HG02973 (cell line): ENCODE data around the gene TGFBRAP1.
"Not testable (repeated sequence)": the region's sequence is repeated elsewhere in the genome, so short reads cannot be mapped to it uniquely, and the experiment has no call there.

Experiments
- ATAC-seq: cut with Tn5 transposase; IDR thresholded peaks from one replicate; pipeline ENCODE4 v1.9.1; 2021; ENCODE audit warnings: moderate library complexity; ENCODE audit not compliant: unreplicated experiment

Gene TGFBRAP1

DNA sequence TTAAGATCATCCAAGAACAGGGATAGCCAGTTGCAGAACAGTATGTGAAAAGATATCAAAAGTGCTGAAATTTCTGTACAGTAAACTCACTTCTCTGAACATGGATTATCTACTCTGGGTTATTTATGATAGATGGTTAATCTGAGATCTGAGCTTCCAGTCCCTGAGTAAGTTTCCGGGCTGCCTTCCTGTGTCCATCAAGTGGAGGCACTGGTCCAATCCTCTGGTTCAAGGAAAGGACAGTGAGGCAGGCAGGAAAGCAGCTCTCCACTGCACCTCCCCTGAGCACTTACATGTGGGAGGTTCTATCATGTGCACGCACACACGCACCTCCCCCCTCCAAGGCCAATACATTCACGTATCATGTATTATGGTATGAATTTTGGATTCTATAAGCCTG lies 55.5 kb downstream of the TGFBRAP1 start:
- ATAC-seq = no peak

DNA sequence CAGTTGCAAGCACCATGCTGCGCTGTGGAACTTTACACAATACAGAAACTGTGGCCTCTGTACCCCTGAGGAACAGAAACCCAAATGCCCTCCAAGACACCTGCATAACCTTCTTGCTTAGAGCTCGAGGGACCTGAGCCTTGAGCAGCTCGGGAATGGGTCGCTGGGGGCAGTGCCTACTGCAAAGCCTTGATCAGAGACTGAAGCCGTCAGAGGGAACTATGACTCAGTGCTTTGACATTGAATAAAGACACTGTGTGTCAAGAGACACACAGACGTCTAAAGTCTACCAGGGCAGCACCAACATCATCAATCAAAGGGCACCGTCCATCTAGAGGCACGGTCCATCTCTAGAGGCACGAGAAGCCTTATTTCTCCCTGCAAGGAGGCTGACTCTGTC lies 57.4 kb downstream of the TGFBRAP1 start:
- no peak for ATAC-seq

DNA sequence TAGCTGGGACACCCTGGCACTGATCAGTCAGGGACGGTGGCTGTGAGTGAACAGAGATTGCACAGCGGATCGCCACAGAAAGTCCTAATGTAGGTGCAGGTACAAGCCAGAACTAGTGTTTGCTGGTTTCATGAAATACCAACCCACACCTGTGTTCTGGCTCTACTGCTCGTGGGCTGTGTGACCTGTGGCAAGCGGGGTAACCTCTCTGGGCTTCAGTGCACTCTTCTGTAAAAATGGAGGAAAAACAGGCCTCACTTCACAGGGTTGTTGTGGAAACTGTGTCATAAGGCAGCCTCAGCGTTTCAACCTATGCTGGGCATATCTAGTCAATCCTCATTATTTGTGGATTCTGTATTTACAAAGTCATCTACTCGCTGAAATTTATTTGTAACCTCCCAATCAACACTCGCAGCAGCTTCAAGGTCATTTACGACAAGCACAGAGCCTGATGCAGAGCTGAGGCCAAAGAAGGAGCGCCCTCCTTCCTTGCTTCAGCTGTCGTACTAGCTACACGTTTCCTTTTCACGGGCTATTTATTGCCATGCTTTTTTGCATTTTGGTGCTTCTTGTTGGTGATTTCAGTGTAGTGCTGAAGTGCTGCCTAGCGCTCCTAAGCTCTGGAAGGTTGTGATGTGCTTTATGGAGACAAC lies 58.0 kb downstream of the TGFBRAP1 start:
- ATAC-seq = no peak

DNA sequence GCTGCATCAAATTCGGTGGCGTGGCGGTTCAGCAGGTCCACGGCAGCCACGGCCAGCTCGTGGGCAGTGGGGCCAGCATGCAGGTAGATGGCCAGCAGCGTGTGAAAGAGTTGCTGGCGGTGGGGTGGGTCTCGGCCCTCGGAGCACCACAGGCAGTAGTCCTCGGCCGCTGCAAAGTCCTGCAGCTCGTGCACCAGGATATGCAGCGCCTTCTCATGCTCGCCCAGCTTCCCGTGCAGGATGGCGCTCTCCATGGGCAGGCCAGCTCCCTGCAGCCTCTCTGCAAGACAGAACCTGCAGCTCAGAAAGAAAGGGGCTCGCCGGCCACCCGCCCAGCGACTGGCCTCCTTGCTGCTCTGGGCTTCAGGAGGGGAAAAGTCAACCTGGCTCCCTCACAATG lies 60.1 kb downstream of the TGFBRAP1 start:
- ATAC-seq = no peak

DNA sequence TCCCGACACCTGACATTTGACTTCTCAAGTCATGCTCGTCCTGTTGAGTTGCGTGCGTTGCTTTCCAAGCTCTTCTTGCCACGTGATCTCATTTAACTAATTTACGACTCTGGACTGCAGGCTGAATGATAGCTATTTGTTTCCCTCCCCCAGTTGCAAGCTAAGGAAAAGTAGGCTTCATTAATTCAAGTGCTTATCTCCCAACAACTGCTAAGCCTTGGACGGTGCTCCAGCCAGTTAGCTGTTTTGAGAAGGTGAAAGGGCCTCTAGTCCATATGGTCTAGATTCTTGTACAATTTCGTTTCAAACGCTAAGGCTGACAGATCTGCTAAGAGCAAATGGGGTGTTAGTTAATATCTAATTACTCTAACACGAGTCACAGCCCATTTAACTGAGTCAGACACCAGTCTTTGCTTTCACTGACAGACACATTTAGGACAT lies 66.9 kb downstream of the TGFBRAP1 start:
- no peak for ATAC-seq

DNA sequence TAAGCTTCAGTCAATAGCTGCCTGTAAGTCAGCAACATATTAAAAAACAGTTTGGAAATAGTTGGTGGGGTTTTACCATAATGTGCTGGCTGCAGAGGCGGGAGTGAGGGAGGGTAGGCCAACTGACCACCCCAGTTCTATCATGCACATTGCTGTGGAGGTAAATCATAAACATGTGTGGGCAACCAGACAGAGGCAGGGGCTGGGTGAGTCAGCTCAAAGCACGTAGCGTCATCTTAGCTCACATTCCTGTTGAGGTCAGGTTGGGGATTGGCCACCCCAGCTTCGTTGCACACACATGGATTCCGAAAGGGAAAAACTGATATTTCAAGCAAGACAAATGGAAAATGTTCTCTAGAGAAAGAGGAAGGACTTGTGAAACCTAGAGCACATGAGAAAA lies 68.5 kb downstream of the TGFBRAP1 start:
- ATAC-seq = no peak

DNA sequence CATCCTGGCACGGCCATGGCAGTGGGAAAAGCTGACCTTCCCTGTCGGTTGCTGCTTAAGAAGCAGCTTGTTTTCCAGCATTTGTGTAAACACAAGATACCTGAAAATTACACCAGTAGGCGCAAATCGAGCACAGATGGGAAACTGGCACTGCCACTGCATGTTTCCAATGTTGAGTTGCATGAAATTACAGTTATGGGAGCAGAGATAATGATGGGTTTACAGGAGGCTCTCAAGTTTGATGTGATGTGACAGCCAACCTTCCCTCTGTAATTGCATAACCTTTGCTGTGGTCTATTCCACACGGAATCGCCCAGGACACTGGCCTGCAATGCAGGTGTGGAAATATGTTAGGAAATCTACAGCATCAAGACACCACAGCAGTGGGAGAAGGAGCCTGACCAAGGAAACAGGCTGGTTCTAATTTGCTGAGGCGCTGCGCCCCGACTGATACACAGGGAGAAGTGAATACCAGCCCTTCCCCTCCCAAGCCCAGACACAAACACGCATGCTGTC lies 70.6 kb downstream of the TGFBRAP1 start:
- ATAC-seq = no peak

DNA sequence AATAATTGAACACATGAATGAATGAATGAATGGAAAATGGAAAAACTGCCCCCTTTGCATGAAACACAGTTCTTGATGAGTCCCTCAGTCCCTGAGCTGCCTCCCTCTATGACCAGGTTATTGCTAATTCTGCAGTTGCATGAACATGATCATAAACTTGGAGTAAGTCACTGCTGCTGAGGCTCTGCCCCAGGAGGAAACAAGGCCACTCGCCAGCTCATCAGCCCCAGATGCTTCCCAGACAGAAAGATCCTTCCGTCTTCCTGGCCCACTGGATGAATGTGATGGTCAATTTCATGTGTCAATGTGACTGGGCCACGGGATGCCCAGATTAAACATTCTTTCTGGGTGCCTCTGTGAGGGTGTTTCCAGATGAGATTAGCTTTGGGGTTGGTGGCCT lies 71.6 kb downstream of the TGFBRAP1 start:
- ATAC-seq = no peak

DNA sequence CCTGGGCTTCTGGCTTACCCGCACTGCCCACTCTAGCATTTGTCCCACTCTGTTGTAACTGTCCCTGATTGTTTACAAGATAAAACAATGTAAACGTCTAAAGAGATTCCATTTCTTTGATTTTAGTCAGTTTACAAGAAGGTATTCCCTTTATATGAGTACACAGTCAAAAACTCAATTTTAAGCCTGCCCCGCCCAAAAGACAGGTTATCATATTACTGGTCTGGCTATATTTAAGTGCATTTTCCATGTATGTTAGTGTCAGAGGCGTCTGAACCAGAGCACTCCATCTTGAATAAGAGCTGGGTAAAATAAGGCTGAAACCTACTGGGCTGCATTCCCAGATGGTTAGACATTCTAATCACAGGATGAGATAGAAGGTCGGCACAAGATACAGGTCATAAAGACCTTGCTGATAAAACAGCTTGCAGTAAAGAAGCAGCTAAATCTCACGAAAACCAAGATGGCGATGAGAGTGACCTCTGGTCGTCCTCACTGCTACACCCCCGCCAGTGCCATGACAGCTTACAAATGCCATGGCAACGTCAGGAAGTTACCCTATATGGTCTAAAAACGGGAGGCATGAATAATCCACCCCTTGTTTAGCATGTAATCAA lies 73.0 kb downstream of the TGFBRAP1 start:
- ATAC-seq = no peak

DNA sequence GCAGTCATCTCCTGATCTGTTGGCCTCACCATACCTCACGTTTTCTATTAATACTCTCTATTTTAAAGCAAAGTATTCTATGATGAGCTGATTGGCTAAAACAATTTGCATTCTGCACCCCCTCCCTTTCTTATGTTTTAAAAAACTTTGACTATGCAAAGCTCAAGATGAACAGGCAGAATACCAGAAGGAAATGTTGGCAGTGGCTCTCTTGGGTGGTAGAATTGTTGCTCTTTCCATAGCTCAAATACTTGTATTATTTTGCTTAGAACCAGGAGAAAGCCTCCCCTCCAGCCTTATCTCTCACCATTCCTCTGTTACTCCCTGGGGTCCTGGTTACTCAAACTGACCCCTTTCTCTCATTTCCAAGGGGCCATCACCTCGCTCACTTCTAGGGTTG lies 73.6 kb downstream of the TGFBRAP1 start:
- ATAC-seq = no peak

DNA sequence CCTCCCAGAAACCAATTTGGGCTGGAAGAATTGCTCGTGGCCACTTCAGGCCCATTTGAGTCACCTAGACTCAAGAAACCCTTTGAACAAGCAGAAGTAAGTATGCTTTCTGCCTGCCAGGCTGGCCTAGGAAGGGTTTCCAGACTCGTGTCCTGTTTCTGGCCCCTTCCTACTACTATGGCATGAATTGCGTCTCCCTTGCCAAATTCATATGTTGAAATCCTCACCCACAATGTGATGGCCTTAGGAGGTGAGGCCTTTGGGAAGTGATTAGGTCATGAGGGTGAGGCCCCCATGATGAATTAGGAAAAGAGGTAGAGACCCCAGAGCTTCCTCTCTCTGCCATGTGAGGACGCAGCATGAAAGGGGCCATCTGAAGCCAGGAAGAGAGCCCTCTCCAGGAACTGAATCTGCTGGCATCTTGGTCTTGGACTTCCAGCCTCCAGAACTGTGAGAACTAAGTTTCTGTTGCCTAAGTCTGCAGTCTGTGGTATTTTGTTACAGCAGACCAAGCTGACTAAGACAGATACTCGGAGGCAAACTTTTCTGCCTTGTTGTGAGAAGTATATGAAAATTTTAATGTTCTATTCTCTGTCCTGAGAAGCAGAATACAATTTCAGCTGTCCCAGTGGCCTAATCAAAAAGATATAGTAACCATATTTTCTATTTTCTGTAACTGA lies 74.9 kb downstream of the TGFBRAP1 start:
- ATAC-seq = no peak

DNA sequence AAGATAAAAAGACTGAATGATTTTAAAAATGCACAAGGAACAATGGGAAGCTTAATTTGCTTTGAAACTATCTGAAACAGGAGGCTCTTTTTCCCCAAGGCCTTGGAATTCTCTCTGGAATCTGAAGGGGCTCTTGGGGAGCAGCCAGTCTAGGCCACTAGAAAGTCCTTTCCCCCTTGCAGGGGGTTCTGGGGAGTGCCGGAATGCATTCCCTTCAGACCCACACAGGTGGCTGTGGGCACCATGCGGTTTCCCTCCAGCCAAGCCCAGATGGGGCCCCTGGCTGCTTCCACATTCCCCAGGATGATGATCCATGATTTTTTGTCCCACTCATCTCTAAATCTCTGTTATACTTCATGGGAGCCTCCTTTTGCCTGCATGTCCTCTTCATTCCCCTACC lies 77.3 kb downstream of the TGFBRAP1 start:
- no peak for ATAC-seq

DNA sequence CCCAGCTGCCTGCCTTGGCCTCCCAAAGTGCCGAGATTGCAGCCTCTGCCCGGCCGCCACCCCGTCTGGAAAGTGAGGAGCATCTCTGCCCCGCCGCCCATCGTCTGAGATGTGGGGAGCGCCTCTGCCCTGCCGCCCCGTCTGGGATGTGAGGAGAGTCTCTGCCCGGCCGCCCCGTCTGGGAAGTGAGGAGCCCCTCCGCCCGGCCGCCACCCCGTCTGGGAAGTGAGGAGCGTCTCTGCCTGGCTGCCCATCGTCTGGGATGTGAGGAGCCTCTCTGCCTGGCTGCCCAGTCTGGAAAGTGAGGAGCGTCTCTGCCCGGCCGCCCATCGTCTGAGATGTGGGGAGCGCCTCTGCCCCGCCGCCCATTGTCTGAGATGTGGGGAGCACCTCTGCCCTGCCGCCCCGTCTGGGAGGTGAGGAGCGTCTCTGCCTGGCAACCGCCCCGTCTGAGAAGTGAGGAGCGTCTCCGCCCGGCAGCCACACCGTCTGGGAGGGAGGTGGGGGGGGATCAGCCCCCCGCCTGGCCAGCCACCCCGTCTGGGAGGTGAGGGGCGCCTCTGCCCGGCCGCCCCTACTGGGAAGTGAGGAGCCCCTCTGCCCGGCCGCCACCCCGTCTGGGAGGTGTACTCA lies 78.4 kb downstream of the TGFBRAP1 start:
- ATAC-seq = not testable (repeated sequence)

DNA sequence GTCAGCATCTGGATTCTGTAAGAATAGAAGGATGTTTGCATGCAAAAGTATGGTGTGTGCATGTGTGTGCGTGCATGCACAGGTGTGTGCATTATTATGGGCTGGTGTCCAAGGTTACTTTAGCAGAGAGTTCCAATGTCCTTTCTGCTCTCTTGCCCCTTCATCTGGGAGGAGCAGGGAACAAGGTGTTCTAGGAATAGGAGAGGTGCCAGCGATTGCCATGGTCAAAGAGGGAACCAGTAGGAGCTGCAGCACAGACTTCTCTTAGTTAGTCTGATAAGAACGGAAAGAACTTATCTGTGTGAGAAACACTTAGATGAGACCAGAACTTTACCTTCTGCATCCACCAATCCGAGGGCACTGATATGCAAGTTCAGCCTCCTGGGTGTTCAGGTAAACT lies 79.6 kb downstream of the TGFBRAP1 start:
- no peak for ATAC-seq

DNA sequence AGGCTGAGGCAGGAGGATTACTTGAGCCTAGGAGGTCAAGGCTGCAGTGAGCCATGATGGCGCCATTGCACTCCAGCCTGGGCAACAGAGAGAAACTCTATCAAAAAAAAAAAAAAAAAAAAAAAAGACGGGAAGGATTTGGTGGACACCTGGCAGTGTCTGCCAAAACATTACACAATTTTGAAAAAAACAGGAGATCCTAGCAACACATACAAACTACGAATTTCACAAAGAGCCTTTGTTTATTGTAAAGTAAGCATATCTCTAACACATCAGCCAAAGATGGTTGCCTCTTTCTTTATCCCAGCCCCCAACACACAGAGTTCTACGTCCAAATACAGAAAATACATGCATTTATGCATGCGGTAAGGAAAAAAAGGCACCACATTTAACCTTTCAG lies 80.4 kb downstream of the TGFBRAP1 start:
- ATAC-seq = no peak

DNA sequence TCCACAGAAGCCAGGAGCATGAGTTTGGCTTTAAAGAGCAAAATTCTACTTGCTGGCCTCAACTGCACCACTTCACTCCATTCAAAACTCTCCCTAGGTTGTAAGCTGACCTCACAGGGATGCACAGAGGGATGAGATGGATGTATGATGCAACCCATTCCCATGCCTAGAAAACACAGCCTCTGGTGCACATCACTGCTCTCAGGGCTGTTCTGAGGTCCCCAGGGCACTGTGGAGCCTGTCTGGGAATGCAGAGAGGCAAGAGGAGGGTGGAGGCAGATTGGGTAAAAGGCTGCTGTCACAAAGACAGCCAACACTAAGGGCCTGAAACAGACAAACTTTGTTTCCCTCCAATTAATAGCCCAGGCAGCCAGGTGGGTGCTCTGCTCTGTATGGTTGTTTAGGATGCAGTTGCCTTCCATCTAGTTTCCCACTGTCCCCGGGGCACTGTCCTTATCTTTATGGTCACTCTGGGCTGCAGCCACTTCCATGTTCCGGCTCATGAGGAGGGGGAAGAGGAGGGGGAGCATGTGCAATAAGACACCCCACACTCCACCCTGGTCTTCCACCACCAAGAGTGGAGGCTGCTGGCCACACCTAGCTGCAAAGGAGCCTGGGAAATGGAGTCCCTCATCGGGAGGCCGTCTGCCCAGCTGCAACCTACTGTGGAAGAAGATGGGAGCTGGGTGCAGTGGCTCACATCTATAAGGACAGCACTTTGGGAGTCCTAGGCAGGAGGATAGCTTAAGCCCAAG lies 81.0 kb downstream of the TGFBRAP1 start:
- ATAC-seq = no peak

DNA sequence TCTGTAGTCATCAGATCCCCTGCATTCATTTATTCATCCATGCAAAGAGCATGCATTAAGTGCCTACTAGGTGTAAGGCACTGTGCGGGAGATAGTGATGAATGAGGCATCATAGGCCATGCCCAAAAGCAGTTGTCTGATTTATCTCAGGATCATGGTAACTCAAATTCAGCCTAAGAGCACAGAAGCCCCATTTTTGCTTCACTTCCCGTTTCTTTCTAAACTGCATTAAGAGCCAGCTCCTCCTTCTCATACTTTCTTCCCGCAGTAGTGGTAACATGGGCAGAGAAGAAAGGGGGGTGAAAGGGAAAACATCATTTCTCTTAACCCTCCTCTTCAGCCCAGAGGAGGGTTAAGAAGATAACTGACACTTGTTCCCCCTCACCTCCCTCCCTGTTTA lies 85.1 kb downstream of the TGFBRAP1 start:
- ATAC-seq = no peak

DNA sequence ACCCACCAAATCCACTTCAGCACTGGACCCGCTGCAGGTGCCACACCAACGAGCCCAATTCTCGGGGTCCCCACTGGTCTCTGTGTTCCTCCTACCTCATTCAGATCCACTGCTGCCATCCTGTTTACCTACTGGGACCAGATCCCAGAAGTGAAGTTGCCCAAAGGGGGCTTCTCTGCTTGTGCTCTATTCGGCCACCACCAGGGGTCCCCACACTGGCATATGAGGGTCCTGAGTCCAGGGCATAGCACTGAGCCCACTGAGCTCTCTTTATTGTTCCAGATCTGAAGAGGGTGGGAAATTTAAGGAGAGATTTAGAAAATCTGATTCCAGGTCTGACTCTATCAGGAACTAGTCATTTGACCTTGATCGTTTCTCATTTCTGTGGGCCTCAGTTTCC lies 85.6 kb downstream of the TGFBRAP1 start:
- no peak for ATAC-seq

DNA sequence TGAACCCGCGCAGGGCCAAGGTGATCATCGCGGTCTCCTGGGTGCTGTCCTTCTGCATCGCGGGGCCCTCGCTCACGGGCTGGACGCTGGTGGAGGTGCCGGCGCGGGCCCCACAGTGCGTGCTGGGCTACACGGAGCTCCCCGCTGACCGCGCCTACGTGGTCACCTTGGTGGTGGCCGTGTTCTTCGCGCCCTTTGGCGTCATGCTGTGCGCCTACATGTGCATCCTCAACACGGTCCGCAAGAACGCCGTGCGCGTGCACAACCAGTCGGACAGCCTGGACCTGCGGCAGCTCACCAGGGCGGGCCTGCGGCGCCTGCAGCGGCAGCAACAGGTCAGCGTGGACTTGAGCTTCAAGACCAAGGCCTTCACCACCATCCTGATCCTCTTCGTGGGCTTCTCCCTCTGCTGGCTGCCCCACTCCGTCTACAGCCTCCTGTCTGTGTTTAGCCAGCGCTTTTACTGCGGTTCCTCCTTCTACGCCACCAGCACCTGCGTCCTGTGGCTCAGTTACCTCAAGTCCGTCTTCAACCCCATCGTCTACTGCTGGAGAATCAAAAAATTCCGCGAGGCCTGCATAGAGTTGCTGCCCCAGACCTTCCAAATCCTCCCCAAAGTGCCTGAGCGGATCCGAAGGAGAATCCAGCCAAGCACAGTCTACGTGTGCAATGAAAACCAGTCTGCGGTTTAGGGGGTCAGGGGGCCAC lies 87.1 kb downstream of the TGFBRAP1 start:
- no peak for ATAC-seq

DNA sequence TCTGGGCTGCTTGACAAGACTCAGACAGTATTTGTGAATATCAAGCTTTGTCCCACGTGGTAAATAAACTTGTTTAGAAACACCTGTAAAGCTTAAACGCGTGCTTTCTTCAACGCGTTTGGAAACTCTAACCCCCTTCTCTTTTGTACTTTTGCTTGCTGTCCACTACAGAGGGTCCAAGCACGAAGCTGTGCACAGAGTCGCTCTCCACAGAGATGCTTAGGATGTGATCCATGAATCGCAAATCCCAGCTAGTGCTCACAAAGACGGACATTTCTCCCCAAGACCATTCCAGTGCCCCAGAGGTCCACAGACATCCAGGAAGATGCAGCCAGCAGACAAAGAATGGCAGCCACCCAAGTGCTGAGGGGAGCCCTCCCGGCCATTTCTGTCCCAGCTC lies 88.1 kb downstream of the TGFBRAP1 start, which contains the start of gene GPR45:
Gene GPR45 (plus strand): TSS at position 301 of the 400 bp plus-strand sequence. CDS start 116 bp downstream, outside the sequence.
- ATAC-seq = no peak
